Lung (tissue), 12 donors: ENCODE results near the gene CREG2. TPM values are rescaled to one million over a fixed set of nuclear protein-coding genes. Genes with fewer than 3 reads are reported as not detected.

Experiments
- ATAC-seq: fragments of 200-7000 bp; cut with Tn5 transposase; one replicate; pipeline ENCODE4 v1.9.1; 2020; ENCODE audit warnings: moderate number of reproducible peaks; ENCODE audit not compliant: insufficient read depth, low FRiP score
- DNase-seq, 3 donors: peaks; one replicate each; pipeline ENCODE4 v3.0.0-alpha.2; 2013 to 2017
- H3K27ac ChIP-seq, 2 donors: one replicate each; pipeline ENCODE4 v1.5.1; 2013; ENCODE audit warnings: mild to moderate bottlenecking in 2 of 2, moderate library complexity in 2 of 2, control low read depth in 1 of 2, inconsistent platforms in 1 of 2, low read depth in 1 of 2, low read length in 1 of 2
- H3K27me3 ChIP-seq, 3 donors: one replicate each; pipeline ENCODE4 v1.5.1; 2013; ENCODE audit warnings: low read length in 2 of 3; ENCODE audit not compliant: control insufficient read depth in 3 of 3, insufficient read depth in 3 of 3
- H3K36me3 ChIP-seq, 4 donors: one replicate each; pipeline ENCODE4 v1.5.1; 2013; ENCODE audit warnings: low read length in 4 of 4, mild to moderate bottlenecking in 1 of 4, moderate library complexity in 1 of 4; ENCODE audit not compliant: control insufficient read depth in 4 of 4, insufficient read depth in 4 of 4
- H3K4me1 ChIP-seq, 5 donors: one replicate each; pipeline ENCODE4 v1.5.1; 2013; ENCODE audit warnings: low read length in 5 of 5, mild to moderate bottlenecking in 2 of 5, moderate library complexity in 1 of 5; ENCODE audit not compliant: control insufficient read depth in 5 of 5, insufficient read depth in 5 of 5
- H3K4me3 ChIP-seq: one replicate; pipeline ENCODE4 v1.5.1; 2013; ENCODE audit warnings: mild to moderate bottlenecking, control low read depth, moderate library complexity
- H3K9ac ChIP-seq, 2 donors: one replicate each; pipeline ENCODE4 v1.5.1; 2013; ENCODE audit warnings: low read length in 2 of 2, control low read depth in 1 of 2; ENCODE audit not compliant: insufficient read depth in 1 of 2
- H3K9me3 ChIP-seq, 4 donors: one replicate each; pipeline ENCODE4 v1.5.1; 2013; ENCODE audit warnings: low read length in 3 of 4, mild to moderate bottlenecking in 1 of 4, moderate library complexity in 1 of 4; ENCODE audit not compliant: control insufficient read depth in 4 of 4, insufficient read depth in 3 of 4
- CTCF ChIP-seq: IDR thresholded peaks from 2 replicates; pipeline ENCODE4 v1.5.1; 2012; ENCODE audit warnings: mild to moderate bottlenecking; ENCODE audit errors: control extremely low read depth, extremely low read depth
- WGBS, 2 donors: extraction: QIAGEN DNeasy Blood & Tissue Kit; methylation state at CpG; one replicate each; pipeline ENCODE4 v1.1.7; 2013; 5-methylcytosine and 5-hydroxymethylcytosine counted together
- polyA plus RNA-seq, 2 donors: library from polyadenylated mRNA; stranded (reverse); fragments of 200-250 nt; gene quantifications; one replicate each; pipeline ENCODE4 v1.2.1, GENCODE V29; 2013
- total RNA-seq, 2 donors: library from RNA; depleted of rRNA in 1 of 2; stranded (reverse); fragments of >200 nt in 1 of 2; gene quantifications; one replicate each; pipeline ENCODE4 v1.2.1, GENCODE V29; 2014 to 2021
- donor health status: control.
- donor health status: control.
- donor health status: Bipolar disorder and iron deficiency.
- donor health status: healthy.
- donor health status: DM: yes; HTN: yes; CAD: no.

The CREG2 gene
- total and polyA plus RNA-seq, 4 donors = 0.06 to 0.67 (median 0.08) TPM; not detected in 1

- Histone ChIP-seq H3K4me3 (no peak overlapping the region), H3K4me1 (peaks cover 6 to 25% (median 12%) of the 10 kb centered on the region in 5 donors), H3K9me3 (no peaks in the 10 kb centered on the region), H3K27me3 (no peaks in the 10 kb centered on the region), H3K9ac (no peak overlapping the region), H3K27ac (peak overlapping the region in 1 of 2 donors; percentile 4), H3K36me3 (peaks cover 0 to 2% (median under 1%) of the 10 kb centered on the region in 4 donors)
- ATAC-seq (no peak), DNase-seq (no peak)
- TF ChIP-seq CTCF = no peak
- WGBS, 2 donors = 55 to 69% methylated on average over 10 of the region's 10 CpGs
These were observed 77.0 kb downstream of the CREG2 start for GRCh38 chr2:101310090-101310833.

GRCh38 chr2:101308432-101309210 is 78.7 kb downstream of the CREG2 start, which contains the start of gene RNF149:
RNF149 (minus strand) TSS chr2:101308701; CDS start chr2:101308588, 113 bp downstream.
- 2% methylated on average over 74 to 76 of the region's 76 CpGs for WGBS, 2 donors
- TF ChIP-seq CTCF = no peak

DNA sequence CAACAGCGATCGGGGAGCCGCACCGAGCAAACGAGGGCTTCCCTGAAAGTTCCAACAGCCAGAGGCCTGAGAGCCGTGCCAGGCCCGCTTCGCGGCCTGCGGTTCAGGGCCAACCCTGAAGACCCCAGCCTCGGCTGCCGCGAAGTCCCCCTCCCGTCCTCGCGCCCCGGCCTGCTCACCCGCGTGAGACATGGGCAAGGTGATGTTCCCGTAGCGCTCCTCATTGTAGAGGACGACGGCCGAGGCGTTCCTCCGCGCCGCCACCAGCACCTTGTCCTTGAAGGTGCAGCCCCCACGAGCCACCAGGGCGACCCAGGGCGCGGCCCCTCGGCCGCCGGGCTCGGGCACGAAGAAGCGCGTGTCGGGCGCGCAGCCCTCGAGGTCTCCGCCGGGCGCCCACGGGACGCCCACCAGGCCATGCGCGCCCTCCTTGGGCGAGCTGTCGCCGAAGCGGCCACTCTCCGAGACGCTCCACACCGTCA is 79.3 kb downstream of the CREG2 start:
- peaks cover 0 to 3% (median 2%) of the 10 kb centered on the region in 4 donors for H3K36me3 ChIP-seq
- DNase-seq (peak; percentile 22 to 37 (median 26)), ATAC-seq (peak; percentile 7)
- H3K27ac ChIP-seq = peak overlapping the region; percentile 96 to 98
- H3K9ac ChIP-seq = peak overlapping the region; percentile 81 to 82
- no peaks in the 10 kb centered on the region for H3K9me3 ChIP-seq
- peak overlapping the region; percentile 92 for H3K4me3 ChIP-seq
- no peak for TF ChIP-seq CTCF
- peaks cover 6 to 25% (median 15%) of the 10 kb centered on the region in 5 donors for H3K4me1 ChIP-seq
- 0 to 1% methylated on average over 57 of the region's 57 CpGs for WGBS, 2 donors
- H3K27me3 ChIP-seq = no peaks in the 10 kb centered on the region

More at GRCh38 chr2:101308432-101309210, 78.7 kb downstream of the CREG2 start, which contains the start of gene RNF149:
- H3K27ac ChIP-seq = peak within 1 kb of the TSS; percentile 96 to 98
- peaks cover 6 to 25% (median 15%) of the 10 kb centered on the region in 5 donors for H3K4me1 ChIP-seq
- H3K9me3 ChIP-seq = no peaks in the 10 kb centered on the region
- peak within 1 kb of the TSS; percentile 81 to 82 for H3K9ac ChIP-seq
- peak within 1 kb of the TSS; percentile 92 for H3K4me3 ChIP-seq
- no peaks in the 10 kb centered on the region for H3K27me3 ChIP-seq
- DNase-seq (peak; percentile 93 to 96 (median 94)), ATAC-seq (peak; percentile 92)
- H3K36me3 ChIP-seq = peaks cover 0 to 3% (median 2%) of the 10 kb centered on the region in 4 donors
